GM12878 (cell line): Measurements from ENCODE around the gene TM7SF2. TPM values are rescaled to one million over a fixed set of nuclear protein-coding genes. Genes with fewer than 3 reads are reported as not detected.

ENCODE experiments used
- ATAC-seq: fragments of 200-7000 bp; cut with Tn5 transposase; 3 replicates; pipeline ENCODE4 v1.9.1; 2020; ENCODE audit warnings: mild to moderate bottlenecking, moderate library complexity
- BruUV-seq: library from RNA; stranded (reverse); fragments of 400-500 nt; replicated peaks from 2 replicates; lab custom pipeline; 2021; lab: Mats Ljungman, UMichigan
- CTCF ChIA-PET: fragments of 300-600 bp; sonication (Branson Sonifier 250); formaldehyde crosslinking; extraction: SDS; loops from one replicate; lab custom pipeline; 2021; ENCODE audit warnings: inconsistent platforms; lab: Yijun Ruan, JAX
- POLR2A ChIA-PET: fragments of 350-600 bp; formaldehyde crosslinking; extraction: SDS; loops from one replicate; lab custom pipeline; 2021; ENCODE audit warnings: inconsistent platforms; lab: Charles Lee
- RAD21 ChIA-PET: fragments of 300-600 bp; sonication (Branson Sonifier 250); formaldehyde crosslinking; loops from one replicate; lab custom pipeline; 2023; ENCODE audit warnings: antibody characterized with exemption; ENCODE audit not compliant: unreplicated experiment; lab: Charles Lee
- SMC1A ChIA-PET: fragments of 300-600 bp; sonication (Branson Sonifier 250); formaldehyde crosslinking; loops from one replicate; lab custom pipeline; 2023; ENCODE audit not compliant: unreplicated experiment, uncharacterized antibody; lab: Charles Lee
- DNase-seq: peaks from one replicate; pipeline ENCODE4 v3.0.0-alpha.2; 2011; ENCODE audit warnings: low read depth, low spot score
- FAIRE-seq: peaks from 3 replicates; lab custom pipeline; 2011; peaks lifted over from hg19 to GRCh38; lab: Jason Lieb, UNC
- H2AFZ ChIP-seq: 2 replicates; pipeline ENCODE4 v1.6.0; 2011; ENCODE audit warnings: low read depth, low read length, control low read depth; ENCODE audit not compliant: control insufficient read depth
- H3K27ac ChIP-seq: 2 replicates; pipeline ENCODE4 v1.5.1; 2011; ENCODE audit warnings: control low read depth; ENCODE audit not compliant: control insufficient read depth, insufficient read depth
- H3K27me3 ChIP-seq, 2 experiments: replicated peaks in 1 of 2; 2 replicates each; pipeline versions ENCODE4 v1.6.0 to v1.6.1; 2011; ENCODE audit warnings: low read length in 1 of 2; ENCODE audit not compliant: control insufficient read depth in 2 of 2, insufficient read depth in 2 of 2
- H3K36me3 ChIP-seq, 2 experiments: 2 replicates each; pipeline ENCODE4 v1.5.1; 2011; ENCODE audit warnings: low read length in 1 of 2; ENCODE audit not compliant: control insufficient read depth in 2 of 2, insufficient read depth in 2 of 2
- H3K4me1 ChIP-seq: 2 replicates; pipeline ENCODE4 v1.6.1; 2011; ENCODE audit warnings: mild to moderate bottlenecking, low read length, moderate library complexity, mixed read lengths; ENCODE audit not compliant: control insufficient read depth, insufficient read depth
- H3K4me2 ChIP-seq: 2 replicates; pipeline ENCODE4 v1.6.0; 2011; ENCODE audit warnings: control low read depth; ENCODE audit not compliant: control insufficient read depth, insufficient read depth
- H3K4me3 ChIP-seq: fragments of 200-600 bp; sonication (generic); 2 replicates; pipeline ENCODE4 v1.5.1; 2016
- H3K79me2 ChIP-seq: 2 replicates; pipeline ENCODE4 v1.6.0; 2011; ENCODE audit warnings: low read length; ENCODE audit not compliant: control insufficient read depth, insufficient read depth
- H3K9ac ChIP-seq: 2 replicates; pipeline ENCODE4 v1.8.0; 2011; ENCODE audit warnings: low read length, control low read depth, mixed read lengths; ENCODE audit not compliant: control insufficient read depth, insufficient read depth
- H3K9me3 ChIP-seq: replicated peaks from 3 replicates; pipeline ENCODE4 v1.5.1; 2011; ENCODE audit warnings: mild to moderate bottlenecking, low read length; ENCODE audit not compliant: control insufficient read depth, insufficient read depth
- H4K20me1 ChIP-seq: 2 replicates; pipeline ENCODE4 v1.6.0; 2011; ENCODE audit not compliant: control insufficient read depth, insufficient read depth
- BRCA1 ChIP-seq: IDR thresholded peaks from 2 replicates; pipeline ENCODE4 v1.6.1; 2011; ENCODE audit warnings: low read depth, low read length, improper control_type of control experiment
- CBX3 ChIP-seq: fragments of 200-600 bp; sonication (generic); IDR thresholded peaks from 2 replicates; pipeline ENCODE4 v1.6.1; 2016; ENCODE audit warnings: low read depth, borderline replicate concordance
- E2F4 ChIP-seq: IDR thresholded peaks from 2 replicates; pipeline ENCODE4 v1.6.1; 2012; ENCODE audit warnings: low read depth, low read length, improper control_type of control experiment
- E4F1 ChIP-seq: fragments of 450-650 bp; IDR thresholded peaks from 2 replicates; pipeline ENCODE4 v1.6.1; 2018; ENCODE audit warnings: borderline replicate concordance, mild to moderate bottlenecking; ENCODE audit not compliant: partially characterized antibody
- ETV6 ChIP-seq, 2 experiments: fragments of 450-650 bp in 1 of 2; IDR thresholded peaks in 1 of 2; conservative IDR thresholded peaks in 1 of 2; 2 replicates each; pipeline ENCODE4 v1.6.1; 2014; ENCODE audit warnings: antibody characterized with exemption in 1 of 2, borderline replicate concordance in 1 of 2, low read depth in 1 of 2, mild to moderate bottlenecking in 1 of 2, moderate library complexity in 1 of 2
- HDGF ChIP-seq: fragments of 450-650 bp; IDR thresholded peaks from 2 replicates; pipeline ENCODE4 v1.6.1; 2016; ENCODE audit warnings: antibody characterized with exemption
- KAT2A ChIP-seq: conservative IDR thresholded peaks from 2 replicates; pipeline ENCODE4 v1.6.1; 2011; ENCODE audit warnings: low read depth, low read length; ENCODE audit not compliant: control insufficient read depth
- POLR2A ChIP-seq: IDR thresholded peaks from 2 replicates; pipeline ENCODE4 v1.6.1; 2011; ENCODE audit warnings: low read depth, mild to moderate bottlenecking, low read length
- POLR2AphosphoS2 ChIP-seq: IDR thresholded peaks from 2 replicates; pipeline ENCODE4 v1.6.1; 2011; ENCODE audit warnings: low read depth, mild to moderate bottlenecking, low read length, improper control_type of control experiment, moderate library complexity
- RUNX3 ChIP-seq: IDR thresholded peaks from 2 replicates; pipeline ENCODE4 v1.6.1; 2012; ENCODE audit warnings: low read length, inconsistent platforms
- SMAD1 ChIP-seq: fragments of 450-650 bp; IDR thresholded peaks from 2 replicates; pipeline ENCODE4 v1.6.1; 2018; ENCODE audit warnings: mild to moderate bottlenecking, low read depth; ENCODE audit not compliant: partially characterized antibody
- SPI1 ChIP-seq: IDR thresholded peaks from 2 replicates; pipeline ENCODE4 v1.6.1; 2011; ENCODE audit warnings: low read depth, mild to moderate bottlenecking, low read length, moderate library complexity, borderline replicate concordance; ENCODE audit not compliant: insufficient read depth
- YY1 ChIP-seq: IDR thresholded peaks from 2 replicates; pipeline ENCODE4 v1.6.1; 2011; ENCODE audit warnings: low read depth, mild to moderate bottlenecking, low read length
- ZZZ3 ChIP-seq: IDR thresholded peaks from 2 replicates; pipeline ENCODE4 v1.6.1; 2011; ENCODE audit warnings: low read depth; ENCODE audit not compliant: control insufficient read depth, insufficient read length
- WGBS: methylation state at CpG from one replicate; pipeline ENCODE4 v1.1.6; 2016; ENCODE audit warnings: low lambda C conversion rate; ENCODE audit not compliant: insufficient replicate concordance, insufficient coverage; ENCODE audit errors: missing lambda C conversion rate; 5-methylcytosine and 5-hydroxymethylcytosine counted together
- in situ Hi-C: fragments of 300-500 bp; cut with MboI; formaldehyde crosslinking; loops from 9 replicates; pipeline ENCODE4 v1.14.3; 2018; ENCODE audit warnings: mixed read lengths
- intact Hi-C: fragments of 100-400 bp; cut with micrococcal nuclease; formaldehyde crosslinking; loops from one replicate; pipeline ENCODE4 v1.14.2; 2022; ENCODE audit not compliant: unreplicated experiment
- polyA plus RNA-seq, 11 experiments: library from polyadenylated mRNA; depleted of rRNA in 4 of 11; unstranded in 6 of 11; stranded (reverse) in 5 of 11; fragments of >200 nt; fragmentation: Nextera tagmentation in 4 of 11; fragmentation: Illumina TruSeq in 1 of 11; extraction: Ambion mirVana in 4 of 11; extraction: Trizol in 1 of 11; gene quantifications; 1 replicate in 1 of 11; 2 replicates in 10 of 11; pipeline versions ENCODE4 v1.2.1 to v1.2.3, GENCODE V29; 2011 to 2016; ENCODE audit warnings: inconsistent platforms in 2 of 11, missing spikeins in 2 of 11, low read depth in 1 of 11
- total RNA-seq, 4 experiments: library from RNA; depleted of rRNA in 3 of 4; stranded (reverse); fragments of >200 nt in 3 of 4; fragmentation: Illumina TruSeq in 1 of 4; extraction: Trizol in 1 of 4; gene quantifications; 2 replicates each; pipeline versions ENCODE4 v1.2.1 to v1.2.3, GENCODE V29; 2013 to 2021

Gene TM7SF2
- total and polyA plus RNA-seq, 10 of the 15 experiments (the other 5 are each of a cell fraction or from before 2014, with no cell fraction given): 0.52 to 57.7 (median 20.7) TPM

GRCh38 chr11:65132988-65133700, 21.5 kb downstream of the TM7SF2 start:
- peaks cover 21% of the 10 kb centered on the region for H3K4me1 ChIP-seq
- in situ Hi-C loops: no loop called here
- H3K4me2 ChIP-seq: peak overlapping the region; percentile 98
- ChIA-PET POLR2A (interaction anchor here (0.9 to 3.1 kb wide), 5 partner anchors 8 to 49 kb away, joined by 3 to 16 read pairs (median 3); partner anchors contain the start of genes FAU, MRPL49 and TM7SF2), SMC1A (interaction anchor here (2.4 kb wide), 1 partner anchor 9 kb away, joined by 8 read pairs; no protein-coding TSS in a partner anchor), RAD21 (interaction anchor here (0.5 to 0.9 kb wide), 2 partner anchors 49 to 794 kb away, joined by 3 read pairs; partner anchors contain the start of gene CAPN1), CTCF (interaction anchor here (0.7 to 6.7 kb wide), 3 partner anchors 12 to 47 kb away, joined by 3 to 40 read pairs (median 29); partner anchors contain the start of genes FAU, MRPL49 and TM7SF2)
- H3K9ac ChIP-seq: peak overlapping the region; percentile 96
- 0 out of 2 replicates have a peak, but pooled peaks cover 4% of the 10 kb centered on the region for H4K20me1 ChIP-seq
- FAIRE-seq (peak; percentile 57), DNase-seq (no peak), ATAC-seq (peak; percentile 56)
- peak overlapping the region; percentile 8; the same call in 1 of the 2 replicates for H2AFZ ChIP-seq
- peaks cover 44% of the 10 kb centered on the region for H3K79me2 ChIP-seq
- TSS peak; percentile 62 for BruUV-seq
- WGBS: 2% methylated on average over 18 of the region's 18 CpGs
- H3K27ac ChIP-seq: peak overlapping the region; percentile 99
- TF ChIP-seq E4F1: no peak
- TF ChIP-seq RUNX3: peak; percentile 15; the same call in 1 of the 2 replicates
- TF ChIP-seq HDGF: 0 out of 2 replicates have a peak, but pooled peaks have one; percentile 24
- TF ChIP-seq SPI1: peak; percentile 60; the same call in 1 of the 2 replicates
- no peak for TF ChIP-seq ETV6 (conservative IDR thresholded peaks at IDR 0.05 in 1 of 2, IDR thresholded peaks at IDR 0.05 in 1 of 2; ENCODE audit: borderline replicate concordance in 1 of 2, low read depth in 1 of 2)
- TF ChIP-seq SMAD1: no peak
- no peak for TF ChIP-seq ZZZ3
- no peak for TF ChIP-seq E2F4
- peak; percentile 68 for TF ChIP-seq YY1
- peak; percentile 74; the same call in 1 of the 2 replicates for TF ChIP-seq POLR2A
- TF ChIP-seq POLR2AphosphoS2: peak; percentile 58; the same call in 1 of the 2 replicates
- TF ChIP-seq BRCA1: no peak
- TF ChIP-seq CBX3: no peak
- TF ChIP-seq KAT2A: no peak
- intact Hi-C loops: loop anchor here (5.0 to 10.0 kb wide), 2 partner anchors 49 to 122 kb away; partner anchors contain the start of gene CAPN1
- no peaks in the 10 kb centered on the region for H3K27me3 ChIP-seq
- peak overlapping the region; percentile 99 for H3K4me3 ChIP-seq
- no peaks in the 10 kb centered on the region for H3K9me3 ChIP-seq
- peaks cover 15 to 27% of the 10 kb centered on the region in 2 experiments for H3K36me3 ChIP-seq
